ENCODE measurements around the gene BTG4. TPM values are rescaled to one million over a fixed set of nuclear protein-coding genes. Genes with fewer than 3 reads are reported as not detected.

The BTG4 gene
- total RNA-seq, 4 donors from 2014 or later = not detected

GRCh38 chr11:111559800-111560464 lies 47.7 kb upstream of the BTG4 start:
- Histone ChIP-seq H3K27me3 (no peaks in the 10 kb centered on the region), H3K27ac (no peak overlapping the region), H3K36me3 (peaks cover 0 to 15% (median 0%) of the 10 kb centered on the region in 3 donors), H3K4me3 (no peak overlapping the region), H3K4me1 (peaks cover 0 to 11% (median 0%) of the 10 kb centered on the region in 4 donors), H3K9me3 (peaks cover 0 to 7% (median 0%) of the 10 kb centered on the region in 4 donors)
- no peak for DNase-seq (ENCODE audit: low spot score in 2 of 2)
- 84 to 85% methylated on average over 11 of the region's 11 CpGs for WGBS, 2 donors
- no peak for TF ChIP-seq EP300 (IDR thresholded peaks at IDR 0.05)
- TF ChIP-seq POLR2A (IDR thresholded peaks at IDR 0.05) = no peak
- no peak for TF ChIP-seq CTCF (IDR thresholded peaks at IDR 0.05)

- Histone ChIP-seq H3K4me3 (no peak overlapping the region), H3K4me1 (peaks cover 0 to 11% (median 0%) of the 10 kb centered on the region in 4 donors), H3K27me3 (no peaks in the 10 kb centered on the region), H3K9me3 (peaks cover 0 to 7% (median 0%) of the 10 kb centered on the region in 4 donors), H3K36me3 (peaks cover 0 to 20% (median 0%) of the 10 kb centered on the region in 3 donors), H3K27ac (peak overlapping the region; percentile 6 to 76 (median 34))
- WGBS, 2 donors = 41 to 48% methylated on average over 5 of the region's 5 CpGs
- no peak for DNase-seq (ENCODE audit: low spot score in 2 of 2)
- TF ChIP-seq EP300 (IDR thresholded peaks at IDR 0.05) (no peak), CTCF (IDR thresholded peaks at IDR 0.05) (no peak), POLR2A (IDR thresholded peaks at IDR 0.05) (no peak)
Observed at GRCh38 chr11:111557425-111558111, 45.4 kb upstream of the BTG4 start.

GRCh38 chr11:111555255-111555654 lies 43.1 kb upstream of the BTG4 start:
- TF ChIP-seq CTCF (IDR thresholded peaks at IDR 0.05) (no peak), POLR2A (IDR thresholded peaks at IDR 0.05) (no peak), EP300 (IDR thresholded peaks at IDR 0.05) (no peak)
- no peak overlapping the region for H3K27ac ChIP-seq
- H3K36me3 ChIP-seq = peaks cover 0 to 20% (median 0%) of the 10 kb centered on the region in 3 donors
- no peak for DNase-seq (ENCODE audit: low spot score in 2 of 2)
- H3K4me3 ChIP-seq = no peak overlapping the region
- H3K9me3 ChIP-seq = peaks cover 0 to 7% (median 0%) of the 10 kb centered on the region in 4 donors
- no peaks in the 10 kb centered on the region for H3K27me3 ChIP-seq
- H3K4me1 ChIP-seq = peaks cover 0 to 7% (median 0%) of the 10 kb centered on the region in 4 donors

- Histone ChIP-seq H3K27ac (no peak overlapping the region), H3K27me3 (no peaks in the 10 kb centered on the region), H3K4me3 (no peak overlapping the region), H3K9me3 (peaks cover 0 to 7% (median 0%) of the 10 kb centered on the region in 4 donors), H3K36me3 (peaks cover 0 to 21% (median 0%) of the 10 kb centered on the region in 3 donors), H3K4me1 (peaks cover 0 to 7% (median 0%) of the 10 kb centered on the region in 4 donors)
- DNase-seq (ENCODE audit: low spot score in 2 of 2) = no peak
- TF ChIP-seq EP300 (IDR thresholded peaks at IDR 0.05) (no peak), CTCF (IDR thresholded peaks at IDR 0.05) (no peak), POLR2A (IDR thresholded peaks at IDR 0.05) (no peak)
Observed at GRCh38 chr11:111554532-111554931, 42.3 kb upstream of the BTG4 start.

- Histone ChIP-seq H3K4me3 (no peak overlapping the region), H3K27ac (no peak overlapping the region), H3K27me3 (no peaks in the 10 kb centered on the region), H3K9me3 (no peaks in the 10 kb centered on the region), H3K36me3 (peaks cover 0 to 50% (median 0%) of the 10 kb centered on the region in 3 donors), H3K4me1 (no peaks in the 10 kb centered on the region)
- DNase-seq (ENCODE audit: low spot score in 2 of 2) = no peak
- TF ChIP-seq EP300 (IDR thresholded peaks at IDR 0.05) = no peak
- TF ChIP-seq CTCF (IDR thresholded peaks at IDR 0.05) = no peak
- TF ChIP-seq POLR2A (IDR thresholded peaks at IDR 0.05) = no peak
- 75 to 83% methylated on average over 2 of the region's 2 CpGs for WGBS, 2 donors
Observed at GRCh38 chr11:111550258-111550657, 38.1 kb upstream of the BTG4 start.
